ENCODE measurements around the gene EGFL7. TPM values are rescaled to one million over a fixed set of nuclear protein-coding genes. Genes with fewer than 3 reads are reported as not detected.

EGFL7 gene
- total RNA-seq, 1 experiment from 2014 or later = 38.0 TPM

GRCh38 chr9:136648751-136649150, 14.0 kb upstream of the EGFL7 start:
- WGBS (ENCODE audit: extremely low coverage, insufficient read length, low lambda C conversion rate) = no CpG with 5 or more reads among the region's 16 CpGs
- Histone ChIP-seq H3K23me2 (ENCODE audit: insufficient read length, low read depth, low read length, poor library complexity, severe bottlenecking) (no peaks in the 10 kb centered on the region), H3K27me3 (ENCODE audit: insufficient read depth, low read length) (no peaks in the 10 kb centered on the region), H2AK5ac (ENCODE audit: insufficient read length, low read length) (no peak overlapping the region), H2BK5ac (ENCODE audit: insufficient read length, low read length) (no peak overlapping the region), H4K91ac (ENCODE audit: insufficient read length, low read depth, low read length) (no peak overlapping the region), H3K9me3 (ENCODE audit: control insufficient read depth, low read depth, low read length) (no peaks in the 10 kb centered on the region), H3K4me1 (ENCODE audit: insufficient read depth, low read length) (no peaks in the 10 kb centered on the region), H3K18ac (ENCODE audit: insufficient read length, low read depth, low read length) (no peak overlapping the region), H3K27ac (ENCODE audit: insufficient read length, low read depth, low read length) (no peak overlapping the region), H3K14ac (ENCODE audit: insufficient read depth, low read length) (no peak overlapping the region), H3K9ac (ENCODE audit: extremely low read depth, insufficient read length, low read length) (no peak overlapping the region), H3K79me1 (ENCODE audit: insufficient read depth, low read depth, low read length, poor library complexity, severe bottlenecking) (no peaks in the 10 kb centered on the region), H4K8ac (replicated peaks; ENCODE audit: insufficient read length, low read depth, low read length) (no peak overlapping the region), H3K4me2 (ENCODE audit: insufficient read depth, insufficient read length, low read length) (no peak overlapping the region), H2BK12ac (ENCODE audit: insufficient read length, low read depth, low read length) (no peak overlapping the region), H2BK120ac (ENCODE audit: low read depth, low read length, poor library complexity, severe bottlenecking) (no peak overlapping the region), H3T11ph (ENCODE audit: low read length) (no peak overlapping the region), H4K20me1 (ENCODE audit: control insufficient read depth, insufficient read depth, insufficient read length) (no peaks in the 10 kb centered on the region), H3K23ac (ENCODE audit: insufficient read length, low read depth, low read length) (no peak overlapping the region), H3K56ac (ENCODE audit: insufficient read length, low read depth, low read length) (no peak overlapping the region), H2BK20ac (ENCODE audit: low read depth, low read length, poor library complexity, severe bottlenecking) (no peak overlapping the region), H2BK15ac (ENCODE audit: low read depth, low read length) (no peak overlapping the region), H2AFZ (ENCODE audit: low read length) (no peak overlapping the region), H3K79me2 (ENCODE audit: insufficient read depth, low read length) (no peaks in the 10 kb centered on the region), H4K5ac (ENCODE audit: insufficient read length, low read depth, low read length) (no peak overlapping the region), H3K4ac (ENCODE audit: low read depth, low read length) (no peak overlapping the region)
- H3K27me3 Mint-ChIP-seq (ENCODE audit: low read depth) = peaks cover 3% of the 10 kb centered on the region
- H3K4me1 Mint-ChIP-seq = peaks cover 2 to 9% of the 10 kb centered on the region in 2 experiments; a peak in 3 of 4 replicates
- no peak overlapping the region for H3K4me3 Mint-ChIP-seq
- H3K27ac Mint-ChIP-seq = no peak overlapping the region
- no peak for TF ChIP-seq CTCF (conservative IDR thresholded peaks at IDR 0.05)
- no peak for DNase-seq
- no peaks in the 10 kb centered on the region; a peak in 1 of 5 replicates for H3K9me3 Mint-ChIP-seq
- no peaks in the 10 kb centered on the region for H3K36me3 Mint-ChIP-seq (ENCODE audit: insufficient read depth in 1 of 3, low read depth in 3 of 3)

Measured in H9 (cell line).